GM18505 (cell line): ENCODE measurements around the gene PHACTR2.
"Not testable (repeated sequence)": the region's sequence is repeated elsewhere in the genome, so short reads cannot be mapped to it uniquely, and the experiment has no call there.

Source experiments
- ATAC-seq: cut with Tn5 transposase; IDR thresholded peaks from one replicate; pipeline ENCODE4 v1.9.1; 2021; ENCODE audit not compliant: unreplicated experiment
- POLR2A ChIP-seq: IDR thresholded peaks from 4 replicates; pipeline ENCODE4 v1.6.1; 2011; ENCODE audit warnings: borderline replicate concordance; ENCODE audit not compliant: insufficient read depth, insufficient read length; ENCODE audit errors: extremely low read depth

The PHACTR2 gene

DNA sequence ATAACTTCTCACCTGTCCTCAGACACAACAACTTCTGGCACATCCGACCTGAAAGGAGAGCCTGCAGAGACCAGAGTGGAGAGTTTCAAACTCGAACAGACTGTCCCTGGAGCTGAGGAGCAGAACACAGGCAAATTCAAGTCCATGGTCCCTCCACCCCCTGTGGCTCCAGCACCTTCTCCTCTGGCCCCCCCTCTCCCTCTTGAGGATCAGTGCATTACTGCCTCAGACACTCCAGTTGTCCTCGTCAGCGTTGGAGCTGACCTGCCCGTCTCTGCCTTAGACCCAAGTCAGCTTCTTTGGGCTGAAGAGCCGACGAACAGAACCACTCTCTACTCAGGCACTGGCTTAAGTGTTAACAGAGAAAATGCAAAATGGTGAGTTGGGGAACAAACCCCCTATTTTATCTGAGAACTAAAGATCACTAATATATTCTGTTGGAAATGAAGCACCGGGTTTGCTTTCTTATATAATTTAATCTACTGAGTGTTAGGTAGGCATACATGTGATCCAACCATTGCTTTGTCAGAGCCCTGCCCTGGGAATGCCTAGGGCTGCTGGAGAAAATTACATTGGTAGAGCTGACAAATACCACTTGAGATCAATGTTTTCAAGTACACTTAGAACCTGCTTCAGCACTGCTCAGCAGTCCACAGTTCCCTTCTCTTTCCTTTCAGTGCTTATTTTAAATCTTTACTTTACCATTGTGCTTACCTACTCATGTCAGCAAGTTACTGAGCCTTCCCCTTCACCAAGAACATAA, 87.8 kb downstream of the PHACTR2 start:
- ATAC-seq, result no peak
- no peak for TF ChIP-seq POLR2A

DNA sequence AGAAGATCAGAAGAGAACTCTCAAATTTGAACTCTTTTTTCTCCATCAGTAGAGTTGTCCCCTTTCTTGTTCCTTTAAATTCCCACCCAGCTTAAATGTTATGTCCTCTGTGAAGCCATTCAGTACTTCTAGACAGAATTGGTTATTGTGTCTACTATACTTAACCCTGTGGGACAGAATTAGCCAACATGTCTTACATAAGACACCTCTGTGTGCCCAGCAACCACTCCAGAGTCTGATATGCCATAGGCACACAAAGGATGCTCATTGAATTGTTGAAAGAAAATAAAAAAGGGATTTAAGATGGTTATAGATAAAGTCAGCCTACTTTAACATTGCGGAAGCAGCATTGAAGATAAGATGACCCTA, 88.4 kb downstream of the PHACTR2 start:
- ATAC-seq, result no peak
- no peak for TF ChIP-seq POLR2A

DNA sequence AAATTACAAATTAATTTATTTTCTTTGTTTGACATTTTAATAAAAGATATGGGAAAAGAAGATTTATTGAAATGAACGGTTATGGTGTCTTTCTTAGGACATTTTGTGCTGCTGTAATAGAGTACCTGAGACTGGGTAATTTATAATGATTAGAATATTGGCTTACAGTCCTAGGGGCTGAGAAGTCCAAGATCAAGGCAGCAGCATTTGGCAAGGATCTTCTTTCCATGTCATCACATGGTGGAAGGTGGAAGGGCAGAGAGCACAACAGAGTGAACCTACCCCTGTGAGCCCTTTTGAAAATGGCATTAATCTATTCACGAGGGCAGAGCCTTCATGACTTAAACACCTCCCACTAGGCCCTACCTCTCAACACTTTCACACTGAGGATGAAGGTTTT, 89.7 kb downstream of the PHACTR2 start:
- ATAC-seq, result no peak
- no peak for TF ChIP-seq POLR2A

DNA sequence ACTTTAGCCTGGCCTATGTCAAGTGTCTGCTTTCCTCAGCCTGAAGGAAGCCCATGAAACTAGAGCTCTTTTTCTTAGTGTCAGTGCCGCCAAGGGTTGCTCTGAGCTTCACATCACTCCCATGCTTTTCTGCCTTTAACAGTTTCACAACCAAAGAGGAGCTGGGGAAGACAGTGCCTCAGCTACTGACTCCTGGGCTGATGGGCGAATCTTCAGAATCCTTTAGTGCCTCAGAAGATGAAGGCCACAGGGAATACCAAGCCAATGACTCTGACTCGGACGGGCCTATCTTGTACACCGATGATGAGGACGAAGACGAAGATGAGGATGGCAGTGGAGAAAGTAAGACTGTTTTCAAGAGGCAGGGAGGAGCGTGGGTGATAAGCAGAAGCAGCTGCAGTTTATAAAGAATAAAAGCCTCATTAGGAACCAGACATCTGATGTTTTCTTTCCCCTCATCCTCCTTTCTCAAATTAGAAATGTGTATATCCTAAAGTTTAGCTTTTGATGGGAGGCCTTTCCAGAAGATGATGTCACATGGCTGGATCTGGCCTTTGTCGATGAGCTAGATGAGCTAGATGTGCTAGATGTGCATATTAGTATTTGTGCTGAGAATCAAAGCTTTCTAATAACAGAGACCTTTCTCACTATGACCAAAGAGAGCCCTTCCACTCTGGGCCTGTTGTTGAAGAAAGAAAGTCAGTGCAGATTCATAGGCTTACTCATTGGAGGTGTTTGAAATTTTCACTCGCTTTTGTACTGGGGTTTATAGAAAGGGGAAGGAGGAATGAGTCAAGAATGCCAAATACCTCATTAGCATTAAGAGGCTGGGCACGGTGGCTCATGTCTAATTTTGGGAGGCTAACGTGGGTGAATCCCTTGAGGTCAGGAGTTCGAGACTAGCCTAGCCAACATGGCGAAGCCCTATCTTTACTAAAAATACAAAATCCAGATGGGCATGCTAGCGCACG, 94.6 kb downstream of the PHACTR2 start:
- no peak for ATAC-seq

DNA sequence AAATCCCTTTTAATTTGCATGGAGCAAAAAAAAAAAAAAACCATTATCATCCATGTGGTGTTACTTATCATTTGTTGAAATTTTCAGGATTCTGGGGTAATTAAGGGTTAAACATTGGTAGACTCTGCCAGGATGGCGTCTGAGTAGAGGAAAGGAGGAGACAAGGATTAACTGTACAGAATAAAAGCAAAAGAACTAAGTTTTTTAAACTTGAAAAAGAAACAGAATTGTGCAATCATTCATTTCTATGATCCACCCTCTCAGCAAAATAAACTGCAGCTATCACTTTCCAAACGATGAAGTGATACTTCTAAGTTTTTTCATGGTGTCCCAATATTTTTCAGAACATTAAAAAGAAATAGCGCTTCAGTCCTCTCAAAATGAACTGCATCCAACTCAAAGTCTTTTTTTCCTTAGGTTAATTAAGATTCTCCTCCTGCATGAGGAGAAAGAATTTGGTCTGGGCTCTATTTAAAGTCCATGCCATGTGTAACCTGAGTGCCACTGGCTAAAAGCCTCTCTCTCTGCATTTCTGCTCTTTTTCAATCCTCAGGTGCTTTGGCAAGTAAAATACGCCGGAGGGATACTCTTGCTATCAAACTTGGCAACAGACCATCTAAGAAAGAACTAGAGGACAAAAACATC, 95.9 kb downstream of the PHACTR2 start:
- no peak for TF ChIP-seq POLR2A
- ATAC-seq, result no peak

More for the DNA sequence above, 94.6 kb downstream of the PHACTR2 start:
- no peak for TF ChIP-seq POLR2A

DNA sequence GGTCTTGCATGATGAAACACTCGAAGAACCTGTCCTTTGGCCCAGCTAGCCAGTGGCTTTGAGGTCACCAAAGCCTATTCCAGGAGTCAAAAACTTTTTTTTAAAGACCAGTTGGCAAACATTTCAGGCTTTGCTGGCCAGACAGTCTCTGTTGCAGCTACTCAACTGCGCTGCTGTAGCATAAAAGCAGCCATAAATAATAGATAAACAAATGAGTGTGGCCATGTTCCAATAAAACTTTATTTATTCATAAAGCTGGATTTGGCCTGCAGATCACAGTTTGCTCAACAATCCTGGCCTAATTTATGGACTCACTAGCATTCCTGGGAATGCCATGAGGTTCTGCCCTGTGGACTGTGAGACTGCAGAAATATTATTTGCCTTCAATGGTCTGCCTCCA, 96.6 kb downstream of the PHACTR2 start:
- no peak for TF ChIP-seq POLR2A
- no peak for ATAC-seq

DNA sequence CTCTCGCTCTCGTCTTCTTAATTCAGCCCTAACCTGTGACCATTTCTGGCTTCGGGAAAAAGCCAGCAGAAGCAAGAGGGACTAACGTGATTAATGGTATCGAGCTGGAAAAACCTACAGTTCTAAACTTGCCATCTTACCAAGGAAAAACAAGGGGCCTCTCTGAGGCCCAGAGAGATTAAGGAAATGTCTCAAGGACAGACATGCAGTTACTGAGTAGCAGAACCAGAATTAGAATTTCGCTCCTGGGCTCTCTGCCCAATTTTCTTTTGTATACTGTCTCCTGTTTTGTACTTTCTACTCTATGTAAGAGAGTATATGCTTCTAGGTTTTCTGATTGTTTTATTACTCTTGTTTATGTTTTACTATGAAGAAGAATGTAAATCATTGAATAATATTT, 97.6 kb downstream of the PHACTR2 start:
- no peak for ATAC-seq
- no peak for TF ChIP-seq POLR2A

DNA sequence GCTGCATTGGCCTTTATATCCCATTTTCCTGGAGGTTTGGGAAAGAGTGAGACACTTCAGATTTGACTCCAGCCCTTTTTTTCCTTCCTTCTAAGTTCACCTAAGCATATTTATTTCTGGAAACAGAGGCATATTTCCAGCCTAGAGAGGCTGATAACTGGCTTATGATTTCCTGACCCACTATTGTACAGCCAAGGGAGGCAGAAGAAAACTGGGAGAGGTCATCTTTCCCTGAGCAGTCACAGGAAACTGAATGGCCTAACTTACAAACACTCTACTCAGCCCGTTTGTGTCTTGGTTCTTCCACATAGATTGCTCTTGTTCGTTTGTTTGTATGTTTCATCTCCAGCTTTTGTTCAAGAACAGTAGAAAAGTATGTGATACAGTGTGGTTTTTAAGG, 101.2 kb downstream of the PHACTR2 start:
- no peak for TF ChIP-seq POLR2A
- no peak for ATAC-seq

DNA sequence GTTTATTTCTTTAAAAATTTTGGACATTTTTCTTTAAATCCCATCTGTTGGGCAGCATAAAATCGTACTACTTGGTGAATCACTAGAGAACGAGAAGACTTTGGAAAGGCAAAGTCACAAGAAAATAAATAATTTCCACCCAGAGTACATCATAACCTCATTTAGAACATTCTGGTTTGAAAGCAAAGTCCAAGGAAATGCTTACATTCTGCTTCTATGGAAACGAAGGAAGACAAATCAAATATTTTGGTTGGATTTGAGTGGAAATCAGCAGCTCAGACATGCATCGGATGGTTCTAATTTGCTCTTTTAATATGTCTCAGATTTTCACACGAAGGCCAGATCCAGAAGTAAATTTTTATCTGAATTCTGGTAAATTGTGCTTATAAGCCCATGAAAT, 104.7 kb downstream of the PHACTR2 start:
- no peak for ATAC-seq
- no peak for TF ChIP-seq POLR2A

DNA sequence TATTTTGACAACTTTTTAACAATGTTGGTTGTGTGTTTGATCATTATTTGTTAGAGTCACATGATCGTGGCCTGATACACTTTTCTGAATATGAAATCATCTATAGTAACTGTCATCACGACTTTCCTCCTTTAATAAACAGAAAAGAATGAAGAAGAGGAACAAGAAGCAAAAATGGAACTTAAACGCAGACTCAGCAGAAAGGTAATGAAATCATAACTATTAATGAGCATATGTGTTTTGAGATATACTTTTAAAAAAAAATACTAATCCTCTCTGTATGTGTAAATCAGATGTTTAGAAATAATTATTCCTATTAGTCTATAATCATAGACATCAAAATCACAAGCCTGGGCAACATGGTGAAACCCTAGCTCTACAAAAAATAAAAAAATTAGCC, 105.3 kb downstream of the PHACTR2 start:
- no peak for ATAC-seq
- no peak for TF ChIP-seq POLR2A

DNA sequence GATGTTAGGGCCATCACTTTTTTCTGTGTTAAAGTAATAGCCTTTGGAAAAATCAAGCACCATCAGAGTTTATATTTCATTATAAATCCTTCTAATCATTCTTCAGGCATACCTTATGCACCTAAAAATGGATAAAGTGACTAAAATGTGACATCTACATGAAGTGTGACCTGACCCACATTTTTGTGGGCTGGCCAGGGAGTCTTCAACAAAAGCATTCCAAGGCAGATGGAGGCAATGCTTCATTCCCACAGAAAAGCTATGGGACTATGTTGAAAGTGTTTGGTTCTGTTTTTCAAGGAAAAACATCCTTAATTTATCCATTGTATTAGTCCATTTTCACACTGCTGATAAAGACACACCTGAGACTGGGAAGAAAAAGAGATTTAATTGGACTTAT, 106.6 kb downstream of the PHACTR2 start:
- no peak for ATAC-seq
- TF ChIP-seq POLR2A, result no peak

DNA sequence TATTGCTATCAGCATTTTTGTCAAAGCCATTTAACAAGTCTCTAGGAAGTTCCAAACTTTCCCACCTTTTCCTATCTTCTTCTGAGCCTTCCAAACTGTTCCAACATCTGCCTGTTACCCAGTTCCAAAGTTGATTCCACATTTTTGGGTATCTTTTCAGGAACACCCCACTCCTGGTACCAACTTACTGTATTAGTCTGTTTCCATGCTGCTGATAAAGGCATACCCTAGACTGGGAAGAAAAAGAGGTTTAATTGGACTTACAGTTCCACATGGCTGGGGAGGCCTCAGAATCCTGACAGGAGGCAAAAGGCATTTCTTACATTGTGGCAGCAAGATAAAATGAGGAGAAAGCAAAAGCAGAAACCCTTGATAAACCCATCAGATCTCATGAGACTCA, 108.6 kb downstream of the PHACTR2 start:
- ATAC-seq, result not testable (repeated sequence)

DNA sequence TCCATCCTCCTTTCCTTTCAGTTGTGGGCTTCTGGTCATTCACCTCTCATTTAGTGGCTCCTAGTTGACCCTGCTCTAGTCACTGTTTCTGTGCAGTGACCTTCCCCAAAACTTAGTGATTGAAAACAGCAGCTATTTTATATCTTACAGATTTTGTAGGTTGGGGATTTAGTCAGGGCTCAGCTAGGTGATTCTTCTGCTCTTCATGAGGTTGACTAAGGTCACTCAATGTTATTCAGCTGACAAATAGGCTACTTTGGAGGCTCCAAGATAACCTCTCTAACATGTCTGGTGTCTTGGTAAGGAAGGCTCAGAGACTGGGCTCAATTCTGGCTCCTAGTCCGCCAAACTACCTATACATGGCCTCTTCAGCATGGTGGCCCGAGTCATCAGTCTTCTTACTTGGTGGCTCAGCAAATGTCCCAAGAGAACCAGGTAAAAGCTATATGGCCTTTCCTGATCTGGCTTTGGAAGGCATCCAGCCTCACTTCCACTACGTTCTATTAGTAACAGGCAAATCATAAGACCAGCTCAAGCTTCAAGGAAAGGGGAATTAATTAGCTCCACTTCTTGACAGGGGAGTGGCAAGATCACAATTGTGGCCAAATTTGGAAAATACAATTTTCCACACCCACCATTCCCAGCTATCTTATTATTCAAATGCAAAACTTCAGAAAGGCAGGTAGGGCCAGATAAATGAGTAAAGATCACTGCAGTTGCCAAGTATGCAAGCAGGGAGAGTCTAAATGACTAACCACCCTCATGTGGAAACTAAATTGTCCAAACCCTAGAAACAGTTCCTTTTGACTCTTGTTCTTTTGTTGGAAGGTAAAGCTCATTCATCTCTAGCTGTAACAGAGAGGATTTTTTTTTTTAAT, 114.9 kb downstream of the PHACTR2 start:
- no peak for ATAC-seq
- no peak for TF ChIP-seq POLR2A
